Measurements from ENCODE around the gene ORAI1. TPM values are rescaled to one million over a fixed set of nuclear protein-coding genes. Genes with fewer than 3 reads are reported as not detected.

ORAI1 gene
- total and polyA plus RNA-seq, 2 of the 13 experiments (the other 11 are each of a cell fraction or from before 2014, with no cell fraction given): 9.2 to 17.2 TPM

DNA sequence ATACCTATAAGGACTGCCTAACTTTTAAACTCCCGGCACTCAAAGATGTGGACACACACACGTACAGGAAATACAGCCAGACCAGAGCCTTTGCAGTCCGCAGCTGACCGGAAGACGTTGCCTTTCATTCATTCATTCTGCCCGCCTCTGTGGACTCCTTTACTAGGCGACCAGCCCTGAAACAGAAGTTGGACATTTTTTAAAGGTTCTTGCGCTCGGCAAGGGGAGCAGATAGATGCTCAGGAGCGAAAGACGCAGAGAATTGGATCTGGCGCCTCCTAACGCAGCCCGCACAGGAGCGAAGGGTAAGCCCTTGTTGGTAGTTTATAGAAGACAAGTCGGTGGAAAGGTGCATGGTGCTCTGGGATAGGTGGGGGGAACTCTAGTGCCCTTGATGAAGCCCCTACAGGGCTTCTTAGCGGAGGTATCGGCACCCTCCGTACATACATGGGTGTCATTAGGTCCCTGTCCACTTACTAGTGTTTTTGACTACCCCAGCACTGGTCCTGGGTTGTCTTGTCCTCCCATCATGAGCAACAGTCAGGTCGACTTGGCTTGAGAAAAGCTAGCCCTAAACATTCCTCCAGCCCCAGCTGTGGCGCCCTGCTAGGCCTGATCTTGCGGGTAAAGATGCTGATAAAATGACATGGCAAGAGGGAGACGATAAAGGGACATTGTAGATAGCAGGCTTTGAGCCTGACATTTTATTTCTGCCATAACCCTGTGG, 45.2 kb upstream of the ORAI1 start, which contains the start of gene KDM2B:
TSS of gene KDM2B (minus strand) at position 65 of the 727 bp plus-strand sequence. CDS start 112 bp downstream, outside the sequence.
- Histone ChIP-seq H4K20me1 (ENCODE audit: insufficient read depth, low read length) (no peaks in the 10 kb centered on the region), H3K27me3 (ENCODE audit: control insufficient read depth in 1 of 2, insufficient read depth in 2 of 2, low read length in 2 of 2) (no peaks in the 10 kb centered on the region), H3K4me3 (replicated peaks in 1 of 3; ENCODE audit: insufficient read depth in 1 of 3, low read depth in 2 of 3, low read length in 3 of 3) (peak within 1 kb of the TSS; percentile 70 to 87 (median 74)), H3K36me3 (replicated peaks in 1 of 2; ENCODE audit: control insufficient read depth in 1 of 2, insufficient read depth in 2 of 2, low read length in 2 of 2) (no peaks in the 10 kb centered on the region), H3K4me2 (ENCODE audit: low read depth, low read length) (peak within 1 kb of the TSS; percentile 91), H3K4me1 (ENCODE audit: insufficient read depth, low read length) (peaks cover 48% of the 10 kb centered on the region), H3K27ac (ENCODE audit: extremely low read length, insufficient read depth, low read length) (peak within 1 kb of the TSS; percentile 62), H3K9ac (ENCODE audit: insufficient read depth, low read depth, low read length) (peak within 1 kb of the TSS; percentile 69), H3K79me2 (ENCODE audit: insufficient read depth, low read length) (peaks cover 1% of the 10 kb centered on the region), H2AFZ (ENCODE audit: low read length) (peak within 1 kb of the TSS; percentile 34), H3K9me3 (ENCODE audit: low read length) (no peaks in the 10 kb centered on the region)
- ATAC-seq (peak; percentile 76), DNase-seq (ENCODE audit: low spot score) (peak; percentile 63), FAIRE-seq (peak; percentile 53)
- BruUV-seq (replicated peaks): no TSS peak
- ChIA-PET POLR2A (interaction anchor here (0.9 to 2.0 kb wide), 5 partner anchors 9 to 46 kb away, joined by 3 to 6 read pairs (median 5); partner anchors contain the start of gene ORAI1), CTCF (ENCODE audit: low intra/inter-chr PET ratio, low total read pairs) (no interaction called here)
- intact Hi-C loops (cut with micrococcal nuclease; ENCODE audit: unreplicated experiment) (loop anchor here (2.0 kb wide), 1 partner anchor 46 kb away; the partner anchor contains the start of gene ORAI1), in situ Hi-C loops (cut with HindIII; ENCODE audit: extremely low pct_ligation_motif_present, low pct_unique_long_range_greater_than_20kb) (no loop called here)
- WGBS (ENCODE audit: low lambda C conversion rate): under 1% methylated on average over 20 of the region's 23 CpGs
- TF ChIP-seq MYNN (CRISPR knock-in tag; IDR thresholded peaks at IDR 0.05; ENCODE audit: low read depth): no peak
- no peak for TF ChIP-seq ZNF567 (CRISPR knock-in tag; IDR thresholded peaks at IDR 0.05; ENCODE audit: borderline replicate concordance)
- TF ChIP-seq, protein P1, sequence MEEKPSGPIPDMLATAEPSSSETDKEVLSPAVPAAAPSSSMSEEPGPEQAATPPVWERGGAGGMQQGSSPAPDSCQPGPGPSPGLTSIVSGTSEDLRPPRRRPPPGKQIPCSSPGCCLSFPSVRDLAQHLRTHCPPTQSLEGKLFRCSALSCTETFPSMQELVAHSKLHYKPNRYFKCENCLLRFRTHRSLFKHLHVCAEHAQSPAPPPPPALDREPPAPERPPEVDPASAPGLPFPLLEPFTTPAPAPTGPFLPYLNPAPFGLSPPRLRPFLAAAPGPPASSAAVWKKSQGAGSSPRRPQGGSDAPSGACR (CRISPR knock-in tag; IDR thresholded peaks at IDR 0.05): no peak
- TF ChIP-seq ZFP36L2 (CRISPR knock-in tag; IDR thresholded peaks at IDR 0.05): no peak
- TF ChIP-seq, protein P2, sequence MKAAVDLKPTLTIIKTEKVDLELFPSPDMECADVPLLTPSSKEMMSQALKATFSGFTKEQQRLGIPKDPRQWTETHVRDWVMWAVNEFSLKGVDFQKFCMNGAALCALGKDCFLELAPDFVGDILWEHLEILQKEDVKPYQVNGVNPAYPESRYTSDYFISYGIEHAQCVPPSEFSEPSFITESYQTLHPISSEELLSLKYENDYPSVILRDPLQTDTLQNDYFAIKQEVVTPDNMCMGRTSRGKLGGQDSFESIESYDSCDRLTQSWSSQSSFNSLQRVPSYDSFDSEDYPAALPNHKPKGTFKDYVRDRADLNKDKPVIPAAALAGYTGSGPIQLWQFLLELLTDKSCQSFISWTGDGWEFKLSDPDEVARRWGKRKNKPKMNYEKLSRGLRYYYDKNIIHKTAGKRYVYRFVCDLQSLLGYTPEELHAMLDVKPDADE (CRISPR knock-in tag; IDR thresholded peaks at IDR 0.05): no peak
- no peak for TF ChIP-seq ZFP90 (CRISPR knock-in tag; IDR thresholded peaks at IDR 0.05; ENCODE audit: borderline replicate concordance)
- no peak for TF ChIP-seq ZC3H13 (CRISPR knock-in tag; IDR thresholded peaks at IDR 0.05)
- no peak for TF ChIP-seq JARID2 (CRISPR knock-in tag; IDR thresholded peaks at IDR 0.05; ENCODE audit: insufficient replicate concordance)
- no peak for TF ChIP-seq ZNF558 (CRISPR knock-in tag; IDR thresholded peaks at IDR 0.05; ENCODE audit: borderline replicate concordance)
- no peak for TF ChIP-seq PCBP1 (IDR thresholded peaks at IDR 0.05; ENCODE audit: borderline replicate concordance, low read depth, low read length)
- peak; percentile 42 for TF ChIP-seq ZEB1 (IDR thresholded peaks at IDR 0.05; ENCODE audit: insufficient replicate concordance, low read depth)
- TF ChIP-seq ZNF264 (CRISPR knock-in tag; IDR thresholded peaks at IDR 0.05): no peak
- peak; percentile 58 for TF ChIP-seq GABPA (IDR thresholded peaks at IDR 0.05; ENCODE audit: low read depth, low read length)
- peak; percentile 83 for TF ChIP-seq GABPA (CRISPR knock-in tag; IDR thresholded peaks at IDR 0.05; ENCODE audit: low read depth)
- no peak for TF ChIP-seq PCBP2 (optimal IDR thresholded peaks at IDR 0.05; ENCODE audit: low read depth, low read length, poor library complexity, severe bottlenecking)
- peak; percentile 29; the same call in 1 of the 2 replicates for TF ChIP-seq SALL1 (CRISPR knock-in tag; IDR thresholded peaks at IDR 0.05)
- TF ChIP-seq ZNF557 (CRISPR knock-in tag; IDR thresholded peaks at IDR 0.05): no peak
- TF ChIP-seq PHF5A (CRISPR knock-in tag; IDR thresholded peaks at IDR 0.05; ENCODE audit: low read depth, unreplicated experiment): no peak
- no peak for TF ChIP-seq RXRA (CRISPR knock-in tag; IDR thresholded peaks at IDR 0.05)
- TF ChIP-seq ZFP36L1 (CRISPR knock-in tag; IDR thresholded peaks at IDR 0.05): no peak
- no peak for TF ChIP-seq CENPBD1 (CRISPR knock-in tag; IDR thresholded peaks at IDR 0.05; ENCODE audit: borderline replicate concordance, low read depth)
- no peak for TF ChIP-seq SATB2 (CRISPR knock-in tag; IDR thresholded peaks at IDR 0.05)
- no peak for TF ChIP-seq ZNF572 (CRISPR knock-in tag; IDR thresholded peaks at IDR 0.05)
